ENCODE measurements around the gene HAUS6.

Gene HAUS6

GRCh38 chr9:19033015-19033414, 69.7 kb downstream of the HAUS6 start, which contains the start of gene SAXO1:
SAXO1 (minus strand) TSS chr9:19033209; CDS start chr9:19032908, 301 bp downstream.
- TF ChIP-seq CTCF (IDR thresholded peaks at IDR 0.05; ENCODE audit: unreplicated experiment in 3 of 3) = no peak
- H3K36me3 Mint-ChIP-seq (ENCODE audit: low read depth) = peaks cover 7% of the 10 kb centered on the region
- peaks cover 14% of the 10 kb centered on the region for H3K4me1 Mint-ChIP-seq
- H3K27me3 Mint-ChIP-seq (ENCODE audit: low read depth) = peaks cover 9% of the 10 kb centered on the region
- H3K27ac Mint-ChIP-seq = no peak within 1 kb of the TSS
- no peak within 1 kb of the TSS for H3K4me3 Mint-ChIP-seq
- peaks cover 14% of the 10 kb centered on the region for H3K9me3 Mint-ChIP-seq

- Mint-ChIP-seq H3K4me1 (peaks cover 14% of the 10 kb centered on the region), H3K9me3 (peaks cover 10% of the 10 kb centered on the region), H3K36me3 (ENCODE audit: low read depth) (peaks cover 7% of the 10 kb centered on the region), H3K4me3 (no peak overlapping the region), H3K27ac (no peak overlapping the region), H3K27me3 (ENCODE audit: low read depth) (peaks cover 9% of the 10 kb centered on the region)
- TF ChIP-seq CTCF (IDR thresholded peaks at IDR 0.05; ENCODE audit: unreplicated experiment in 3 of 3) = no peak
These were observed 70.3 kb downstream of the HAUS6 start for GRCh38 chr9:19032406-19032805.

- peaks cover 4% of the 10 kb centered on the region for H3K27me3 Mint-ChIP-seq (ENCODE audit: low read depth)
- no peak for TF ChIP-seq CTCF (IDR thresholded peaks at IDR 0.05; ENCODE audit: unreplicated experiment in 3 of 3)
- H3K4me3 Mint-ChIP-seq = no peak overlapping the region
- peaks cover 4% of the 10 kb centered on the region for H3K36me3 Mint-ChIP-seq (ENCODE audit: low read depth)
- H3K9me3 Mint-ChIP-seq = peaks cover 6% of the 10 kb centered on the region
- H3K27ac Mint-ChIP-seq = no peak overlapping the region
- H3K4me1 Mint-ChIP-seq = peaks cover 14% of the 10 kb centered on the region
These were observed 71.8 kb downstream of the HAUS6 start for GRCh38 chr9:19030899-19031298.

GRCh38 chr9:19028835-19029451, 73.8 kb downstream of the HAUS6 start:
- H3K36me3 Mint-ChIP-seq (ENCODE audit: low read depth) = no peaks in the 10 kb centered on the region
- H3K27me3 Mint-ChIP-seq (ENCODE audit: low read depth) = peaks cover 4% of the 10 kb centered on the region
- H3K27ac Mint-ChIP-seq = peak overlapping the region; percentile 33 to 88 (median 80)
- no peaks in the 10 kb centered on the region for H3K9me3 Mint-ChIP-seq
- H3K4me3 Mint-ChIP-seq = peak overlapping the region in 1 of 3 experiments; percentile 41
- peaks cover 20% of the 10 kb centered on the region for H3K4me1 Mint-ChIP-seq
- peak; percentile 71 to 84 (median 78) for TF ChIP-seq CTCF (IDR thresholded peaks at IDR 0.05; ENCODE audit: unreplicated experiment in 3 of 3)

- Mint-ChIP-seq H3K27ac (peak overlapping the region in 1 of 3 experiments; percentile 80), H3K36me3 (ENCODE audit: low read depth) (no peaks in the 10 kb centered on the region), H3K9me3 (no peaks in the 10 kb centered on the region), H3K4me3 (no peak overlapping the region), H3K4me1 (peaks cover 25% of the 10 kb centered on the region), H3K27me3 (ENCODE audit: low read depth) (peaks cover 4% of the 10 kb centered on the region)
- TF ChIP-seq CTCF (IDR thresholded peaks at IDR 0.05; ENCODE audit: unreplicated experiment in 3 of 3) = no peak
These were observed 74.9 kb downstream of the HAUS6 start for GRCh38 chr9:19027825-19028224.

GRCh38 chr9:19026375-19026774, 76.3 kb downstream of the HAUS6 start:
- peaks cover 5% of the 10 kb centered on the region for H3K27me3 Mint-ChIP-seq (ENCODE audit: low read depth)
- no peaks in the 10 kb centered on the region for H3K9me3 Mint-ChIP-seq
- H3K36me3 Mint-ChIP-seq (ENCODE audit: low read depth) = no peaks in the 10 kb centered on the region
- TF ChIP-seq CTCF (IDR thresholded peaks at IDR 0.05; ENCODE audit: unreplicated experiment in 3 of 3) = no peak
- no peak overlapping the region for H3K4me3 Mint-ChIP-seq
- peak overlapping the region in 2 of 3 experiments; percentile 19 to 59 for H3K27ac Mint-ChIP-seq
- H3K4me1 Mint-ChIP-seq = peaks cover 25% of the 10 kb centered on the region

Data from nephron (organoid).